Stimulated activated CD8-positive, alpha-beta memory T cell treated with anti-CD3 and anti-CD28 coated beads, Interleukin-7, amount 100 ng/mL, for 24 hours (primary cell): Measurements from ENCODE around the gene CSHL1.
"Not testable (repeated sequence)": the region's sequence is repeated elsewhere in the genome, so short reads cannot be mapped to it uniquely, and the experiment has no call there.

ENCODE experiments used
- DNase-seq: peaks from one replicate; pipeline ENCODE4 v3.0.0-alpha.2; 2020; ENCODE audit warnings: low read depth

The CSHL1 gene

GRCh38 chr17:63939884-63940283 lies 28.8 kb upstream of the CSHL1 start:
- no peak for DNase-seq

DNA sequence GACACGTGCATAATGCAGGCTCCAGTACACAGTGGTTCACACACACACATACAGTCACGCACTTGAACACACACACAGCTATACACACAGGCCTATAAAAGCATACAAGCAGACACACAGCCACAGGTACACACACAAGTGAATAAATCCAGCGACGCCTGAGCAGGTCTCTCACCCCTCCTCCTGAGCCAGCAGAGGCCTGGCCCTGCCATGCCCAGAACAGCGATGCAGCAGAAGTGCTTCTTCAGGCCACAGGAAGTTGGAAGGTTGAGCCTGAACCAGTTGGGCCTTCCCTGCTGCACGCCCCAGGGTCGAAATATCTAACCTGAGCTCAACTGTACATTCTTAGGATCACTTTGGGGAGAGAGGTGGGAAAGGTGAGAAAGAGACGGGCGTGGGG lies 28.3 kb upstream of the CSHL1 start:
- DNase-seq = no peak

DNA sequence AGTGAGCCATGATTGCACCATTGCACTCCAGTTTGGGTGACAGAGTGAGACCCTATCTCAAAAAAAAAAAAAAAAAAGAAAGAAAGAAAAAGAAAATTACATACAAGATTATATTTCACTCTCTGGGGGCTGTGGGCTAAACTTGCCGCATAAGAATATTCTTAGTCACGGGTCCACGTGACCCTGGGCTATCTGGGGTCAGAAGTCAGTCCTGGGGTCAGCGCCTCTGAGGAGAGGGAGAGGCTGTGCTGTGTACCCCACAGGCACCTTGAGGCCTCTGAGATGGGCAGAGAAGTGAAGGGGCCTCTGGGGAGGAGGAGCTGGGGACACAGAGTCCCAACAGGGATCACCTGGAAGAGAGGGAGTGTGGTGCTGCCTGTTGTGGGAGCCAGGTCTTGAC lies 26.9 kb upstream of the CSHL1 start:
- no peak for DNase-seq

- DNase-seq = no peak
Observed at GRCh38 chr17:63937319-63937718, 26.3 kb upstream of the CSHL1 start.

- DNase-seq = no peak
Observed at GRCh38 chr17:63934183-63935112, 23.4 kb upstream of the CSHL1 start.

- no peak for DNase-seq
Observed at GRCh38 chr17:63933598-63933997, 22.5 kb upstream of the CSHL1 start.

- DNase-seq = no peak
Observed at GRCh38 chr17:63932721-63933120, 21.7 kb upstream of the CSHL1 start.

GRCh38 chr17:63931981-63932561 lies 21.0 kb upstream of the CSHL1 start, which contains the start of gene CD79B:
CD79B (minus strand) TSS chr17:63932331; CDS start chr17:63932261, 70 bp downstream.
- no peak for DNase-seq

DNA sequence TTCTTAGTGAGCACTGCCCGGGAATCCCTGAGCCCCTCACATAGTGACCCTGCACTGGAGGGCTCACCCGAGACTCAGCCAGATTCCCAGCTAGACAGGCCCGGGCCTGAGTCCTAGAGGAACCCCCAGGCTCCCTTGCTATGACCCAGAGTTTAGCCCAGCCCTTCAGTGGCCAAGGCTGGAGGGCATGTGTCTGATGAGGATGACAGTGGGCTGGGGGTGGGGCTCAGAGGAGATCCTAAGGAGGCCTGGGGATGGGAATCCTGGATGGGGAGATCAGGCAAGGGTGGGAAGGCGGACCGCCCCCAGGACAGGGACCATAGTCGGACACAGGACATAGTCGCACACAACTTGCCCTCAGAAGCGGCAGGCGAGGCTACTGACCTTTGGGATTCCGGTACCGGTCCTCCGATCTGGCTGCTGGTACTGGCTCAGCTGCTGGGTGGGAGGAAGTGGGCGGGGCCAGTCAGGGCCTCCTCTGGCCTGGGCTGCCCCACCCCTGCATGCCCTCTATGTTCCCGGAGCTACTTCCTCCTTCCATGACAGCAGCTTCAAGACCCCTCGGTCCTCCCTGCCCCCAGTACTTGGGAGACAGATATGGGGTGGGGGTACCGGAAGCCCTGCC lies 20.0 kb upstream of the CSHL1 start:
- DNase-seq = peak; percentile 28

DNA sequence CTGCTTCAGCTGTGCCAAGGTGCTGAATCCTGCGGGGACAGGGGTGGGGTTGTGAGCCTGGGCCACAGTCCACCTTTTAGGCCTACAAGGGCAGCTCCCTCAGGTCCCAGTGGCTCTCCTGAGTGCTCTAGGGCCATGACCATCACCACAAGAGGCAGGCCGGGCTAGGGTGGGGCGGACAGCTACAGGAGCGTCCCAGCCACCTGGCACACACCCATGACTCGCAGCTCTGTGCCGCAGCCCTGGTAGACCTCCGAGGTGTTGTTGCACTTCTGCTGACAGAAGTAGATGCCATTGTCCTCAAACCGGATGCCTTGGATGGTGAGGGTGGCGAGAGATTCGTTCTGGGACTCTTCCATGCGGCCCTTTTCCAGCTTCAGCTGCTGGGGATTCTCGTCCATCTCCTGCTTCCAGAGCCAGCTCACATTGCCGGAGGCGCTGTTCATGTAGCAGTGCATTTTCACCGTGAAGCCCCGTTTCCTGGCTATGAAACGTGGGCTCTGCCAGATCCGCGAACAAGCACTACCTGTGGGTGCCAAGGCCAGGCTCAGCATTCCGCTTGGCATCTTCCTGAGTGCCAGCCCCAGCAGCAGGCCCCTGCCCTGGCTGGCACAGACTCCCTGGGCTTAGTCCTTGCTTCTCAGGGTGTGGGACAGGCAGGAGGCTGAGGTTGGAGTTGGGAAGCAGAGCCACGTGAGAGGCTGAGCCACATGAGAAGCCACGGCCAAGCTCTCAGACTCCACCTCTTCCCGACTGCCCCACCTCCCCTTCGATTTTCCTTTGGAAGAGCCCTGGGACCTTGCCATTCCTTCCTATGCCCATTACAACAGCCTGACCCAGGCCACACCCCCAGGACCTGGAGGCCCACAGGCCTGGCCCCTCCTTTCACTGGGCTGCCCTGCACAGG lies 19.1 kb upstream of the CSHL1 start:
- no peak for DNase-seq

- DNase-seq = no peak
Observed at GRCh38 chr17:63928966-63929695, 18.1 kb upstream of the CSHL1 start.

DNA sequence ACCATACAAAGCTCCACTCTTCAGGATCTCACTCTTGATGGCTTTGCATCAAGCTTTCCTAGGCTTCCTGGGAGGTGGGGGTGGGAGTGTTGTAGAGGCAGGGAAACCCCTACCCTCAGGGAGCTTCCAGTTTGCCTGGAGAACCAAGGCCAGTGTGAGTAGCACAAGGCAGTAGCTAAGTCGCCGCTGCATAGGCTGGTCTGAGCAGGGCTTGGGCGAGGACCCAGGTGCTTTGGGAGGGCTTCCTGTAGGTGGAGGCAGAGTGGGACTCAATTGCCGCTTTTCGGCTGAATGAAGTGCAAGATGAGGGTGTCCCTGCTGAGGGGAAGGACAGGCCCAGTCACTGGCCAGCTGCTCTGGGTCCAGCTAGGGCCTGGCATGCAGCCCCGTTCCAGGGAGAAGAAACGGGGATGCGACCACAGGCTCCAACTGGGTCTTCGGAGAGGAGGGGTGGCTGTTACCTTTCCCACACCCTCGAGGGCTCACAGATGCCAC lies 17.2 kb upstream of the CSHL1 start:
- DNase-seq = no peak

DNA sequence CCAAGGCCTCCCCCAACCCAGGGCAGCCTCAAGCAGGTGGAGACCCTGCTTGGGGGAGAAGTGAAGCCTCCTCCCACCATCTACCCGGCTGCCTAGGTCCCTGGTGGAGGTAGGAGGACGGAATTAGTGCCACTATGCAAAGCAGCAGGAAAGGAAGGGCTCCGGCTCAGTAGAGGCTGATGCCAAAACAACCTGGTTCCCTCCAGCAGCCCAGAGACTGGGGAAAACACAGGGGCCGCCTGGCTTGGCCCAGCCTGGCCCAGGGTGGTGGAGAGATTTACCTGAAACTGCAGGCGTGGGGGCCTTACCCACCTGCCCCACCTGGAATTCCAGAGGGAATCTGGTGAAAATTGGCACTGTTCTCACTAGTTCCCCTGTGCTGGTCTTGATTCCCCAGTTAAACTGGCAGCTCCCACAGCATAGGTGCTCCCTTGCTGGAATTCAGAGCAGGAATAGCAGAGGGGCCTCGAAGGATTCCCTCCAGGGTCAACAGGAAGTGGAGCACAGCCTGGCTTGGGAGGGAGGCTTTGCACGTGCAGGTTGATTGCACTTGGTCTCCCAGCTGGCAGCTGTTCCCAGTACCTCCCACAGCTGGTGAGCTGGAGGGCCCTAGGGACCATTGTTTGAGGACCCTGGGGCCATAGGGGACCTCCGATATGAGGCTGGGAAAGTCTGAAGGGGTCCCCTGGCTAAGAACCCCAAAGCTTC lies 16.6 kb upstream of the CSHL1 start:
- no peak for DNase-seq

- no peak for DNase-seq
Observed at GRCh38 chr17:63926164-63926563, 15.1 kb upstream of the CSHL1 start.

- no peak for DNase-seq
Observed at GRCh38 chr17:63925615-63926014, 14.6 kb upstream of the CSHL1 start.

DNA sequence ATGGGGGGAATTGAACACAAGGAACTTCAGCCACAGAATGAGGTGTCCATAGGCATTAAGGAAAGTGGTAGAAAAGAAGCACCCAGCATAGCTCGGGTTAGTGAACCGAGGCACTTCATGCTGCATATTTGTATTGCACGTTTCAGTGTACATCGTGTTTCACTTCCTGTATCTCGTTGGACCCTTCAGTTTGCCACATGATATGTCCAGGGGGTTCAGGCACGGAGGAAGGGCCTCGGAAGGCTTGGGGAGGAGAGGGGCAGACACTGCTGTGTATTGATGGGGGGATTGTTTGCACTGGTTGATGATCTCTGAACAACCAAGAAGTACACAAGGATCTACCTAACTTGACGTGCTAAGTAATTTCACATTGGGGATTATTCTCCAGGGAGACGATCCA lies 11.3 kb upstream of the CSHL1 start:
- DNase-seq = not testable (repeated sequence)

DNA sequence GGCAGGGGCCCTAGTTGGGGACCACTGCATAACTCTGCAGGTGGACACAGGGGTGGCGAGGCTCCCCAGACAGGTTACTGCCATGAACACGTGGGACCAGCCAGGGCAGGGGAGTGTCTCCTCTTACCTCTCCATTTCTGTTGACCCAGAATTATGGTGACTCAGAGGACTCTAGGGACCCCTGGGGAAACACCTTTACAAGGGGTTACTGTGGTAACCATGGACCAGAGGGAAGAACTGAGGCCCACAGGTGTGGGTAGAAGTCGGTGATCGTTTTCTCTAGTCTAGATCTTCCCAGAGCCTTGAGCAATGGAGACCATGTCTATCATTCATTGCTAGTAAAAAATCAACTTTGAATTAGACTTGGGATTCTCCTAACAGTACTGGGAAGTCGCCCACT lies 9.7 kb upstream of the CSHL1 start:
- not testable (repeated sequence) for DNase-seq

- not testable (repeated sequence) for DNase-seq
Observed at GRCh38 chr17:63920050-63920449, 9.0 kb upstream of the CSHL1 start.

DNA sequence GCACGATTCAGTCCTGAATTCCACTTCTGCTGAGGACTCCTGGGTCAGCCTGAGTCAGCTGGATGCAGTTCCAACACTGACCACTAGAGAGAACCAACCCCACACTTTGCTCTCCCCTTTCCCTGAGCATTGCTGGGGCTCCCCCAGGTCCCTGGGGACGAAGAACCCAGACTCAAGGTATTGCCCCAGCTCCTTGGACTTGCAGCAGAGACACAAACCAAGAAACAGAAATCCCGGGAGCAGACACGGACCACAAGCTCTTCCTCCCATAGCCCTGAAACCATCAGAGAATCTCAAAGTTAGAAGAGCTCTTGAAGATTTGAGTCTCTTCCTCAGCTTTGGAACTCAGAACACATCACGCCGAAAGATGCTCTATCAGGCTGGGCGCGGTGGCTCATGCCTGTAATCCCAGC lies 8.3 kb upstream of the CSHL1 start:
- peak; percentile 33 for DNase-seq

DNA sequence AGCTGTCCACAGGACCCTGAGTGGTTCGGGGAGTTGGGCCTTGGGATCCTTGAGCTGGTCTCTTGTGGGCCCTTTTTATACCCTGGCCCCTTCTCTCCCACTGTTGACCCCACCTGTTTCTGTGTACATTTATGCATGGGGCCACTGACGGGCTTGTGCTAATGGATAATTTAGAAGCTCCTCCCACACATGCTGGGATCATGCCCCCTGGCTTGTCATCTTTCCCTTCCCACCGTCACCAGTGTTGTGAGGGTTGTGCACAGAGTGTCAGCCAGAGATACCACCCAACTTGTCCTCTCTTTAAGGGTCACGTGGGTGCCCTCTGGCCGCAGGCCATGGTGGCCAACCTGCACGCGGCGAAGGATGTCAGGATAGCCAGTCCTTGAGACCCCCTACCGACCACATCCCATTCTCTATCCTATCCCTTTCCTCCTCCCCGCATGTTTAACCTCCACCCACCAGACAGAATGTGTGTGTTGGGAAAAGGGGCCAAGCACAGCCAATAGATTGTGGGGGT lies 7.8 kb upstream of the CSHL1 start, which contains the start of gene GH1:
Gene GH1, minus strand, starts transcription at position 51 of the 517 bp plus-strand sequence. CDS start 63 bp downstream, outside the sequence.
- DNase-seq = not testable (repeated sequence)
